GM20431 (cell line): ENCODE data around the gene ZNF831.

Experiments used
- in situ Hi-C: fragments of 300-500 bp; cut with MseI, MboI; formaldehyde crosslinking; loops from one replicate; pipeline ENCODE4 v1.15.0; 2020; ENCODE audit warnings: low sequenced_read_pairs; ENCODE audit not compliant: unreplicated experiment

The ZNF831 gene

DNA sequence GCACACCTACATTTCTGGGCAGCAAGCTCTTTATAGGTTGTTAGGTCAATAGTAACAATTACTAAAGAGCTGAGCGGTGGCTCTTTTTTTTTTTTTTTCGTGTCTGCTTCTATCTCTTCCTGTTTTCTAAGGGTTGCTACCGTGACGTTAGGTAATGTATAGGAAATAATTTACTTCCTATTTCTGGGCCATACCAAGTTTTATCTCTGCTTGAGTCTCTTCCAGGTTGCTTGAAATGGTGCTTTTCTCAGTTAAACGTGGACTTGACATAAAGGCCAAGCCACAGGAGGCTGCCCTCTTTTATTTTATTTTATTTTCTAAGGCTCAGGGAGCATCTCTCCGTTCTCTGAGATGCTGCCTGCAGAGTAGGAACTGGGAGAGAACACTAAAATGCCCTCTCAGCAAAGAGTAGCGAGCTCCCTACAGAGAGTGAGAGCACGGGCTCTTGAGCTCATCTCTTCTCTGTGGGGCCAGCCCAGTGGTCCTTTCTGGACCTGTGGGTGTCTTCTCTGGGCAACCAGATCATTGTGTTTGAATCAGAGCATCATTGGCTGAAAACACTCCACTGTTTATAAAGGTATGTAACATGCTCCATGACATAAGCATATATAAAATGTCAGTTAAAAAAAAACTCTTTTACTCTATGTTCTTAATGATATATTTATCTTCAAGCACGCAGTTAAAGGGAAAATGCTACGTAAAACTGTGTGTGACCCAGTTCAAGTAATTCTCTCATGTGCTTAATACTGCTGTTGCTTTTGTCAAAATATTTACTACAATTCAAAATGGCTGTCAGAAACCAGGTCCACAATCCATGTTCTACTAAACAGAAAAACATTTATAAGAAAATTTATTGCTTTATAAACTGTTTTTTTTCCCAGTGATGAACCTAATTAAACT lies at the start of gene ZNF831:
ZNF831 (plus strand) TSS at position 191 of the 900 bp plus-strand sequence. CDS start 27,199 bp downstream, outside the sequence.
- in situ Hi-C loops, result no loop called here

DNA sequence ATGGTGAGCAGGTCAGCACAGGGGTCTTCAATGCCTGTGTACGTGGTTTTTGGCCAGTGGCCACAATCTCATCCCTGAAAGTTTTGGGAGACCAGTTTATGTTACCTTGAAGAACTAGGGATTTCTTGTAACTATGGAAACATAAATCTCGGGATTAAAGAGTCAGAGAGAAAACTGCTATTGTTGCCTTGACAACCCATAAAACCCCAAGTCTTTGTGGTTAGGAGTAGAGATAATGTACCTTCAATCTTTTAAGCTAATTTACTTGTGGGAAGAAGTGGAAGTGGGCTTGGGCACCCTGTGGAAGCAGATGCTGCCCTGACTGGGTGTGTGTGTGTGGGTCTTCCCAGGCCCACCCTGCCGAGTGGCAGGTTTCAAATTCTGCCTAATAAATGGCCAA lies 46.1 kb upstream of the ZNF831 start:
- in situ Hi-C loops, result no loop called here

DNA sequence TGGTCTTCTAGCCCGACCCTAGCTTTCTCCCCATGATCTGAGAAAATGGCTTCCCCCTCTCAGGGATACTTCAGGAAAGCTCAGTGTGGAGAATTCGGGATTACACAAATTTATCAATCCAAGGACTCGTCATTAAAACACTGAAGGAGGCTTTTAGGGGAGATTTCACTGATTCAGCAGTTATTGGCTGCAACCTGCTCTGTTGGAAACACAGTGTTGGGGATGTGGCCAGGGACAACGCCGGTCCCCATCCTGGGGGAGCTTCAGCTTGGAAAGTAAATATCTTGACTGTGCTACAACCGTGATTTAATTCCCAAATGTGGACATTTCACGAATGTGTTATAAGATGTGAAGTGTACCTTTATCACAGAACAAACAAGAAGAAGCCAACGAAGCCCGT lies 44.8 kb upstream of the ZNF831 start:
- in situ Hi-C loops, result no loop called here

DNA sequence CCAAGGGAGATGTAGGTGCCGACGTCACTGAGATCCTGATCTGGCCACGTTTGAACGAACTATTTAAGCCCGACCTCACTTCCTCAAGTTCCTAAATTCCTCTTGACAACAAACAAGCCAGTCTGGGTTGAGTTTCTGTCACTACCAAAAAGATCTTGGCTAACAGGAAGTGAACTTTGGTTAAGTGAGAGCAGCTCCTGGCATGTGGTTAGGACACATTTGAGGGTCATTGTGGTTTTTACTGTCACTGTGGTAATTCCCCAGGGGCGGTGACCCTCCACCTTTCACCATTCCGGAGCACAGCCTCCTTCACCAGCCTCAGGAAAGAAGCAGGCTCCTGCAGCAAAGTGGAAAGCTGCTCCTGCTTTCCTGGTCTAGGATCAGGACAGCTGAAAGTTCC lies 43.1 kb upstream of the ZNF831 start:
- in situ Hi-C loops, result no loop called here

DNA sequence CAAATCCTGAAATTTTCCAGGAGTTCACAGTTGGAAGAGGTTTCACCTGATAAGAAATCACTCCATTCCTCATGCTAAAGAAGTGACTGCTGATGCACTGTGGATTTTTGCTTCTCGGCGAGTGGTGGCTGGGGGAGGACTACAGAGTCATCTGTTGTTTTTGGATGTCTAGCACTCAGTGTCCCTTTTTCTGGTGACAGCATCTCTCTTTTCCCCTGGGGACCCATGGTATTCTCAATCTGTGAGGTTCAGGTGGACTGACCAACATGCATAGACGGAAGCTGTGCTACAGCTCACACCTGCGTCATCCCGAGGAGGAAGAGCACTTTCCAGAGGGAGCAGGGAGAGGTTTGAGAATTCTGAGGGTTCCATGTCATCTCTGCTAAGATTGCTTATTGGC lies 42.7 kb upstream of the ZNF831 start:
- in situ Hi-C loops, result no loop called here

DNA sequence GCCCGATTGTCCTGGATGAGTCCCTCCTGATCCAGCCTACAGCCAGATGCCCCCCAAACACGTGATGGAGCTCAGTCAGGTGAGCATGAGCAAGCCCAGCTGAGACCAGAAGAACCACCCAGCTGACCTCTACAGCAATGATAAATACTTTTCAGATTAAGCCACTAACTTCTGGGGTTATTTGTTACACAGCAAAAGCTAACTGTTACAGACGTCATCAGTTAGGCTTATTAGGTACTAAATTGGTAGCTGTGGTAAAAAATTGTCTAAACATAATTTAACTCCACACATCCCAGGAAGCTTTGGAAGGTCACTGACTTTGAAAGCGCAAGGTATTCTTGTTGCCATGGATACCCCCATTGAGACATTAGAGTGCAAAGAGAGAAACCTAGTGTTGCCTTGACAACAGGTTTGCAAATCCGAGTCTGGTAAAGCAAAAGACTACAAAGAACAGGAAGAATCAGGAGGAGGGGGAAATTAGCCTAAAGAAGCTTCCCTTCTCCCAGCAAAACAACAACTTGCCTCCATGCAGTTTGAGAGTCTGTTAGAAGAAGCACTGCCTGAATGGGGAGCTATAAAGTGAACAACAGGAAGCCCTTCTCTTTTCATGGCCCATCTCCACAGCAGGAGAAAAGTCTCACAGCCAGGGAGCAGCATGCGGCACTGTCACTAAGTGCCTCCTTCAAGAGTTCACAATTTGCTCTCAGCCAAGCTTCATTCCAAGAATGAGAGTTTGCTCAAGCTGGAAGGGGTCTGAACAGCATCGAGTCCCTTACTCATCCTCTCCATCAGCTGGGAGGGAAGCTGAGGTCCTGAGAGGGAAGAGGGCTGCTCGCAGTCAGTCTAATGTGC lies 41.7 kb upstream of the ZNF831 start:
- in situ Hi-C loops, result no loop called here

DNA sequence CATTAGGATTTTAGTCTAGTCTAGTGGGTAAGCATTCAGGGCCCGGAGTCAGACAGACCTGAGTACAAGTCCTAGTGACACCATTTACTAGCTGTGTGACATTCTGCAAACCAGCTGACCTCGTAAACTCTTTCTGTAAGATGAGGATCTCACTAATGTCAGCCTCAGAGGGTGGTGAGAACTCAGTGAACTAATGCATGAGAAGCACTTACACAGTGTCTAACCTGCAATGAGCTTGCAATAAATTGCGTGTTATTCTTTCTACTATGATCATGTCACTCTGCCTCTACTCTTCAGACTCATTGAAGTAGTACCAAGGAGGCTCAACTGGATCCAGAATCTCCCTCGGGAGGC lies 41.1 kb upstream of the ZNF831 start:
- in situ Hi-C loops, result no loop called here

DNA sequence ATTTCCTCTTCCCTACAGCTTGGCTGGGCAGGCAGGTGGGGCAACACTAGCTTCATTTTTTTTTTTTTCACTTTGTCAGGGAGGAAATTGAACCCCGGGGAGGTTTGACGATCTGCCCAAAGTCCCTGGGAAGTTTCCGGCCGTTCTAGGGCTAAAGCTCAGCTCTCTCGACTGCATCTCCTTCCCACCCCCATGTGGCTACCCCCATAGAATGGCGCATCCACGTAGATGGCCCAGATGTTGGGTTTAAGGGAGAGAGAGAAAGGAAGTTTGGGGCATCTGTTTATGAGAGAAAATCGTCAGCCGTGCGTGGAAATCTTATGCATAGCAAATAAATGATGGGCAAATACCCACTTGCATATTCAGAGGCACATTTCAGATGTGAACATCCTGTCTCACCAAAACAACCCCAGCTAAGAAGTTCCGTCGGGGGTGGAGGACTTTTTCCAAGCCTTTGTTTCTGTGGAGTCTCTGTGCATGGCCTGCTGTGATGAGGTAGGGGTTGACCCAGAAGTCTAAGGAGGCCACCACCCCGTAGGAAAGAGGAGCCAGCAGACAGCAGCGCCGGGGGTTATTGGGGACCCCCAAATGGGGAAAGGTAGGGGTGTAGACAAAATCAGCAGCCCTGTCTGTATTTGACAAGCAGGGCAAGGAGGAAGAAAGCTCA lies 40.5 kb upstream of the ZNF831 start:
- in situ Hi-C loops, result no loop called here

DNA sequence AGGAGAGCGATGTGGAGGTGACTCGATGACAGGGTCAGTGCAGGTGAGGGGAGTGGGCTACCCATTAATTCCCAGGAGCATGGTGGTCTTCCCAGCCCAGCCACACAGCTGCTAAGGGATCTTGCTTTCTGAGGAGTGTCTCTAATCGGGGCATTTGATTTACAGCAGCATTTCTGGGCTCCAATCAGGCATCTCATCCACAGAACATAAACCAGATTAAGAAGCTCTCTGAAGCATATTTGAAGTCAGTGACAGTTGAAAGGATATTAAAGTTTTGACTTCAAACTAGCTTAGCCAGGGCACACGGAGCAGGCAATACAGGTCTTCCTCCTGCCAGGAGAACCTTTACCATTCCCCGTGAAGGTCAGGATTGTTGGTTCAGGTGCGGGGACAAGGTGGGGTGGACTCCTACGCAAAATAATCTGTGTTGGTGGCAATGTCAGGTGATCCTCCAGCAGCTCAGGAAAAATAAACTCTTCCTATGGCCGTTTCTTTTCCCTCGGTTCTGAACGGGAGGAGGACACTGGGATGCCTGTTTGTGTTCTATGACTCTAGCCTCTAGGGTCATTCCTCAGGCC lies 39.9 kb upstream of the ZNF831 start:
- in situ Hi-C loops, result no loop called here

DNA sequence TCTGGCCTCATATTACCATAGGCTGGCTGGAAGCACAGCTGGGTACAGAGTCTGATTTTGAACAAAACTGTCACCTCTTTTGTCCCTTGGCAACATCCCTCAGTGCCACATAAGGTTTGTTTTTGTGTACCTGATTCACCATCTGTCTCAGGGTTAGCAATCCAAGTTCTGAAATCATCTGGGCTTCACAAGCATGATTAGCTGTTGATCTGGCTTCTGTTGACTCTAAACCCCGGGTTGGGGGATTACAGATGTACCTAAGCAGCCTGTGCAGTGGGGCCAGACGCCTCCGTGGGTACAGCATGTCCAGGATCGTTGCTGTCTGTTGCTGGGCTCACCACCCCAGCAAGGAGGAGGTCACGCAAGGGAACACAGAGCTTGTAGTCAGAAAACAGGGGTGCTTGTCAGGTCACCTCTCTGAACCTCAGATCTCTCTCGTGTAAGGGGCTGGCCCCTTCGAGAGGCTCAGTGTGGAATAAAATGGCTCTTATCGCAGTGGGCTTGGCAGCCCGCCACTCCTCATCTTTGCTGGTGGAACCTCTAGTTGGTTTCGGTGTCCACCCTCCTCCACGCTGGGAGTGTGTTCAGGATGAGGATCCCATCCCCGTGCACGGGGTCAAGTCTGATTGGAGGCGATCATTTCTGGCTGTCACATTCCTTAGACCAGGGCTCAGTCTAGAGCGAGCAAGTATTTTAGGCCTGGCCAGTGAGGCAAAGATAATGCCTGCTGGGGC lies 39.2 kb upstream of the ZNF831 start:
- in situ Hi-C loops, result no loop called here

DNA sequence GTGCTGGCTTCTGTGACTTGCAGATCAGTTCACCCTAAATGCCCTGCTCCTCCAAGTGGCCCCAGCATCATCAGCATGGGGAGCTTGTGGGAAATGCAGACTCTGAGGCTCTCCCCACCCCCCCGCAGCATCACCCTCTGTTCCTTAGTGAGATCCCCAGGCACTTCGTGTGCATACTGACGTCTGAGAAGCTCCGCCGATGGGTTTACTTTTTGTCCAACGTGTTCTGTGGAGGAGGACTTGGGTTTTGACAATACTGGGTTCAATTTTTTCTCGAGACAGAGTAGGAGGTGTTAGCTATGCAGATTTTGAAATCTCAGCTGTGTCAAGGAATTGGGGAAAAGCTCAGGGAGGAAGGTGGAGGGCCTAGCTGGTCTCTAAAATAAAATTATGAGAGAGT lies 38.3 kb upstream of the ZNF831 start:
- in situ Hi-C loops, result no loop called here

DNA sequence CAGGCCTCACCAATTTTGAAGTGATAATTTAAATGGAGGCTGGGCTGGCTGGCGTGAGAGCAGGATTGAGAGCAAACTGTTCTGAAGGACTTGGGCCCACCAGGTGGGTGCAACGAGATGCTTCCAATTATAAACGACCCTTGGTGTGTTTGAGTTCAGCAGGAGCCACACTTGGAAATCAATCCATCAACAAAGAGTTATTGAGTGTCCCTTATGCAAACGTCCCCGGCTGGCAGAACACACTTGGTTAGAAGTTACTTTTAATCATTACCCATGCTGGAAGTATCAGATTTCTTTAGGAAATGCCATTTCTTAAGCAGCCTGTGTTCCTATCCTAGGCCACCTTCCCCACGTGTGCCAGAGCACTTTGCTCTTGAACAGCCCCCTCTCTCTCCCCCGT lies 37.8 kb upstream of the ZNF831 start:
- in situ Hi-C loops, result no loop called here

DNA sequence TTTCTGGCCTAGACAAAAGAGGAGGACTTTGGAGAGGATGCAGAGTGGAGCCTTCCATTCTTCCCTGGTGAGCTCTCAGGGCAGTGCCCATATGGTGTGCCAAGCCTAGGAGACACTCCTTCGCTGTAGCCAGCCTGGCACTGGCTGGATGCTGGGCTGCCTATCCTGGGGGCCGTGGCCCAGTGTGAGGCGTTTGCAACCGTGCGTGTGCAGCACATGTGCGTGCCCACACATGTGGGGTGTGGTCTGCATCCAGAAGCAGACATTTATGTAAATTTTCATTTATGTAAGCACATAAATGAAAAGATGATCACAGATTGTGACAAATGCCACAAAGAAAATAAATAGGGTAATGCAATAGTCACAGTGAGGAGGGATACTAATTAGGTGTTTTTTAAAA lies 35.8 kb upstream of the ZNF831 start:
- in situ Hi-C loops, result no loop called here

DNA sequence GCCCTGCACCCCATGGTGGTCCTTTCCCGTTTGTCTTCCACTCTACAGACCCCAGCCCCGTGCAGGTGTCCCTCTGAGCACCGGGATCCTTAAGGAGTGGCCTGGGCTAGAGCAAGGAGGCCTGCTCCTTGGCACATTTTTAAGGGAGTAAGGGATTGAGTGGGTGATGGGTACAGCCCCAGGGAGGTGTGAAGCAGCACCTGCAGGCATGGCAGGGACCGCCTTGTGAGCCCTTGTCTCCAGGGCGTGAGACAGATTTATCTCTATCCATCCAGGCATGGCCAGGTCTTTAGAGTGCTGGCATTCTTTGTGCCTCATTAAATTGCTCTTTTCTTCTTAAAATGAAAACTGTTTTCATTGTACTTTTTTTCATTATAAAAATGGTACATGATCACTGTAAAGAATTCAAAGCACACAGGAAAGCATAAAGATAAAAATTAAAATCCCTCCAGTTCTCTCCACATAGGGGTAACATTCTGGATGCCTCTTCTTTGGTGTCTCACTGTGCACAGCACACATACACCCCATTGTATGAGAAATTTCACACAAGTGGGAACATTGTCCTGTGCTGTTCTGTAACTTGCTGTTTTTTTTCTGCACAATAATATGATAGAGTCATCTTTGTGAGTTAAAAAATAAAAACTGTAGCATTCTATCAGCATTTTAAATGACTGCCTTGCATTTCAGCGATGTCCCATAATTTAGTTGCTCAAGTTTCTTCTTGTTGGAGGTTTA lies 31.9 kb upstream of the ZNF831 start:
- in situ Hi-C loops, result no loop called here

DNA sequence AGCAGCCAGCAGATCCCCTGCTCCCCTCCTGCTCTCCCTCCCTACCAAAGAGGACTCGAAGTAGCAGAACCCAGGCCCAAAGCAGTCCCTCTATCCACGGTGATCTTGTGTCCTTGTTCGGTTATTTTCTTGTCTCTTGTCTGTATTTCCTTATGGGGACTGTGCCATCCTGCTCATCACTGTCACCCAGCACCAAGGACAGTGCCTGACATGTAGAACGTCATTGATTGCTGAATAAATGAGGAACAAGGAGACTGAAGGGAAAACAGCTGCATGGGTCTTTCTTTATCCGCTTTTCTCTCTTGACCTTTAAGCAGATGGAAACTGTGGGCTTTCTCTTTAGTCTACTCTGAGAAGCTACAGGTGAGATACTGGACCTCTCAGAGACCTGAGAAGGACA lies 29.4 kb upstream of the ZNF831 start:
- in situ Hi-C loops, result no loop called here

DNA sequence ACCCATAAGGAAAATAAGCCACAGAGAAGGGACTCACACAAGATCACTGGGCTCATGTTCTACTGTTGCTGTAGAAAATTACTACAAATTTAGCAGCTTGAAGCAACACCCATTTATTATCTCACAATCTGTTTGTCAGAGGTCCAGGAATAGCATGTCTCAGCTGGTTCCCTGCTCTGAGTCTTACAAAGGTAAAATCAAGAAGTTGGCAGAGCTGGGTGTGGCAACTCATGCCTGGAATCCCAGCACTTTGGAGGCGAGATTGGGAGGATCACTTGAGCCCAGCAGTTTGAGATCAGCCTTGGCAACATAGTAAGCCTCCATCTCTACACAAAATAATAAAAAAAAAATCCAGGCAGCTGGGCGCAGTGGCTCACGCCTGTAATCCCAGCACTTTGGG lies 28.5 kb upstream of the ZNF831 start:
- in situ Hi-C loops, result no loop called here

DNA sequence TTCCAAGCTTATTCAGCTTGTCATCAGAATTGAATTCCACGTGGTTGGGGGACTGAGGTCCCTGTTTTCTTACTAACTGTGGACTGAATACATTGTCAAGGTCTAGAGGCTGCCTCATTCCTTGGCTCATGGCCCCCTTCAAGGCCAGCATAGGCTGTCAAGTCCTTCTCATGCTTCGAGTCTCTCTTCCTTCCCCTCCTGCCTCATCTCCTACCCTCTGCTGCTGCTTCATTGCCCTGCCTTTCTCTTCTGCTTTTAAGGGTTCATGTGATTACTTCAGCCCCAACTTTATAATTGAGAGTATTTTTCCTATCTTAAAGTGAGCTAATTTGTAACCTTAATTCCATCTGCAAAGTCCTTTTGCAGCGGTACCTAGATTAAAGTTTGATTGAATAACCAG lies 27.6 kb upstream of the ZNF831 start:
- in situ Hi-C loops, result no loop called here

DNA sequence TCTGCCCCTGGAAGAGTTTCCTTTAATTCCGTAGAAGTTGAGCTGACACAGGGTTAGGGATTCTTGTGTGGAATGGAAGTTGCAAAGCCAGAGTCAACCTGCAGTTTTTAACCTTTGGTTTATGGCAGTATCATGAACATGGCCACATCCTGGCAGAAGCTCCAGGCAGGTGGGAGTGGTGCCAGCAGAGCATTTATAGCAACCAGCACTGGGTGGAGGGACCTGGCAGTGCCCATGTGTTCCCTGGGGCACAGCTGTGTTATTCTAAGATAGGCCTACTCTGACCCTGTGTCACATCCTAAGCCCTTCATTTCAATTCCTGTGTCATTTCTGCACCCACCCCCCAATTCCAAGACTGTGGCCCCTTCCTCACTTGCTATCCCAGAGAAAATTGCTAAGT lies 26.1 kb upstream of the ZNF831 start:
- in situ Hi-C loops, result no loop called here

DNA sequence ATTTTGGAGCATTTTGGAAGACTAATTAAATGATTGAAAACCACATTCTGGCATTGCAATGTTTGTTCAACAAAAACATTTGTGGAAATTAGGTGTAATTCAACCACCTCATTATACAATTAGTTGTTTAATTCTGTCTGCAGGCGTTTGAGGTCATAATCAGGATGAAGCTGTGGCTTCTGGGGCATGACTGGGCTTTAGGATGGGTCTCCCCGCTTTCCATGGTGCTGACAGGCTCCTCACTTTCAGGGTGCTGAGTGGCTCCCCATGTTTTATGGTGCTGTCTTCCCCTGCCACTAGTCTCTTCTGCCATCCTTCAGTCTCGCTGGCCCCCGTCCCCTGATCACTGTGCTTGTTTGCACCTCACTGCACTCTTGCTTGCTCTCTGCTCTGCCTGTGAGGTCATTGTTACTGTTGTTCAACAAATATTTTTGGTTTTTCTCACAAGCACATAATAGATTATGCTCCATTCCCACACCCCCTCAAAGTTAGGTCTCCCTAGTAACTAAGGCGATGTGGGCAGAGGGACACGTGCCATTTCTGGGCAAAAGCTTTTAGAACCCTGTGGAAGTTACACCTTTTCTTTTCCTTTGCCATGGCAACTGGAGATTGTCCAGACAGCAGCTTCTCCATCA lies 25.4 kb upstream of the ZNF831 start:
- in situ Hi-C loops, result no loop called here
